G401 (cell line): ENCODE measurements around the gene SCRN1. TPM values are rescaled to one million over a fixed set of nuclear protein-coding genes. Genes with fewer than 3 reads are reported as not detected.
"Not testable (repeated sequence)": the region's sequence is repeated elsewhere in the genome, so short reads cannot be mapped to it uniquely, and the experiment has no call there.

Experiments used
- DNase-seq: peaks from one replicate; pipeline ENCODE4 v3.0.0-alpha.2; 2015; ENCODE audit warnings: low spot score
- in situ Hi-C: cut with HindIII; loops from 2 replicates; pipeline ENCODE4 v1.10.0; 2016; ENCODE audit warnings: low sequenced_read_pairs, mixed read lengths
- total RNA-seq: library from RNA; depleted of rRNA; stranded (reverse); fragments of >200 nt; shearing (Covaris generic); gene quantifications from 2 replicates; pipeline ENCODE4 v1.2.3, GENCODE V29; 2014

The SCRN1 gene
- total RNA-seq, 1 experiment from 2014 or later: 101 TPM

- DNase-seq: no peak
- in situ Hi-C loops: no loop called here
These were observed 83.2 kb downstream of the SCRN1 start for GRCh38 chr7:29906200-29907022.

GRCh38 chr7:29900745-29901144 lies 88.9 kb downstream of the SCRN1 start:
- in situ Hi-C loops: no loop called here
- DNase-seq: no peak

GRCh38 chr7:29898301-29898700 lies 91.3 kb downstream of the SCRN1 start:
- in situ Hi-C loops: no loop called here
- no peak for DNase-seq

- in situ Hi-C loops: no loop called here
- DNase-seq: no peak
These were observed 92.8 kb downstream of the SCRN1 start for GRCh38 chr7:29896685-29897411.

- in situ Hi-C loops: no loop called here
- no peak for DNase-seq
These were observed 94.0 kb downstream of the SCRN1 start for GRCh38 chr7:29895559-29895958.

- in situ Hi-C loops: no loop called here
- no peak for DNase-seq
These were observed 95.3 kb downstream of the SCRN1 start for GRCh38 chr7:29894256-29894655.

- in situ Hi-C loops: no loop called here
- no peak for DNase-seq
These were observed 96.1 kb downstream of the SCRN1 start for GRCh38 chr7:29893351-29893965.

- in situ Hi-C loops: no loop called here
- no peak for DNase-seq
These were observed 97.4 kb downstream of the SCRN1 start for GRCh38 chr7:29892231-29892630.

- in situ Hi-C loops: no loop called here
- no peak for DNase-seq
These were observed 97.8 kb downstream of the SCRN1 start for GRCh38 chr7:29891766-29892165.

GRCh38 chr7:29890786-29891185 lies 98.8 kb downstream of the SCRN1 start:
- in situ Hi-C loops, DNase-seq: not testable (repeated sequence)

GRCh38 chr7:29890251-29890650 lies 99.3 kb downstream of the SCRN1 start:
- in situ Hi-C loops: no loop called here
- no peak for DNase-seq

GRCh38 chr7:29889288-29889687 lies 100.3 kb downstream of the SCRN1 start:
- no peak for DNase-seq
- in situ Hi-C loops: no loop called here

GRCh38 chr7:29888006-29888405 lies 101.6 kb downstream of the SCRN1 start:
- in situ Hi-C loops: no loop called here

GRCh38 chr7:29886827-29887226 lies 102.8 kb downstream of the SCRN1 start:
- no peak for DNase-seq
- in situ Hi-C loops: no loop called here

More at GRCh38 chr7:29888006-29888405, 101.6 kb downstream of the SCRN1 start:
- DNase-seq: no peak

GRCh38 chr7:29885626-29886025 lies 104.0 kb downstream of the SCRN1 start:
- no peak for DNase-seq
- in situ Hi-C loops: no loop called here

GRCh38 chr7:29884399-29885272 lies 105.0 kb downstream of the SCRN1 start:
- DNase-seq: peak; percentile 60
- in situ Hi-C loops: no loop called here

- DNase-seq: peak; percentile 90
- in situ Hi-C loops: no loop called here
These were observed 105.9 kb downstream of the SCRN1 start for GRCh38 chr7:29883462-29884398.

- no peak for DNase-seq
- in situ Hi-C loops: no loop called here
These were observed 107.1 kb downstream of the SCRN1 start for GRCh38 chr7:29882481-29882880.
